ENCODE results near the gene TNFRSF11A. TPM values are rescaled to one million over a fixed set of nuclear protein-coding genes. Genes with fewer than 3 reads are reported as not detected.

The TNFRSF11A gene
- total RNA-seq, 1 donor from 2014 or later, result 1.6 TPM

DNA sequence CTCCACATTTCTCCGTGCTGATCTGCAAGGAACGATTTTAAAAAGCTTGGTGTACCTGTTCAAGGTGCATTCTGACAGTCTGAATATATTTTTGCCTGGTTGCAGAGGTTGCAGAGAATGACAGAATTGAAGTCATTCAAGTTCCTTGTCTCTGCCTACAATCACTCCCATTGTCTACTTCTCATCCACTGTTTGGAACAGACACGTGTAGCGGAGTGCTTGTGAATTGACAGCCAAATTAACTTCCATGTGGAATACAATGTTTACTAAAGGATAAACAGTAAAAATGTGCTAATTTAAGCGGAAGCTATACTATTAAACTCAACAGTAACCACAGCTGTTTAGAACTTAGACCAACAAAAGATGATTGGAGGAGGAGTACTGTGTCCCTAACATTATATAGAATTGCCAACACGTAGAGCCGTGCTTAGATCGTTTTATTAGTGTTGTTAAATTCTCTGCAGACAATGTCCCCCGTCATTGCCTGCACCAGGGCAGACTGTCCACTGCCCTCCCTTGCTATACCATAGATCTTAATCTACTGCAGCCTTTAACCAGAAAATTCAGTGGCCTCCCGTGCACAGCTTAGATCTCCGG is 110.4 kb downstream of the TNFRSF11A start:
- H3K9me3 ChIP-seq (replicated peaks), result no peaks in the 10 kb centered on the region
- intact Hi-C loops (cut with micrococcal nuclease), result no loop called here
- peak overlapping the region; percentile 90 for H3K27ac ChIP-seq (replicated peaks)
- H3K36me3 ChIP-seq, result no peaks in the 10 kb centered on the region
- TF ChIP-seq CTCF (IDR thresholded peaks at IDR 0.05; ENCODE audit: borderline replicate concordance), result no peak
- peaks cover 37% of the 10 kb centered on the region for H3K4me1 ChIP-seq
- no peak for DNase-seq
- no peaks in the 10 kb centered on the region for H3K27me3 ChIP-seq (ENCODE audit: low read depth)
- H3K4me3 ChIP-seq, result no peak overlapping the region

GRCh38 chr18:62436636-62437234 is 111.6 kb downstream of the TNFRSF11A start:
- Histone ChIP-seq H3K4me3 (peak overlapping the region; percentile 16), H3K27ac (replicated peaks) (peak overlapping the region; percentile 90), H3K9me3 (replicated peaks) (no peaks in the 10 kb centered on the region), H3K27me3 (ENCODE audit: low read depth) (no peaks in the 10 kb centered on the region), H3K4me1 (peaks cover 37% of the 10 kb centered on the region), H3K36me3 (no peaks in the 10 kb centered on the region)
- no peak for TF ChIP-seq CTCF (IDR thresholded peaks at IDR 0.05; ENCODE audit: borderline replicate concordance)
- intact Hi-C loops (cut with micrococcal nuclease), result no loop called here
- DNase-seq, result peak; percentile 57

DNA sequence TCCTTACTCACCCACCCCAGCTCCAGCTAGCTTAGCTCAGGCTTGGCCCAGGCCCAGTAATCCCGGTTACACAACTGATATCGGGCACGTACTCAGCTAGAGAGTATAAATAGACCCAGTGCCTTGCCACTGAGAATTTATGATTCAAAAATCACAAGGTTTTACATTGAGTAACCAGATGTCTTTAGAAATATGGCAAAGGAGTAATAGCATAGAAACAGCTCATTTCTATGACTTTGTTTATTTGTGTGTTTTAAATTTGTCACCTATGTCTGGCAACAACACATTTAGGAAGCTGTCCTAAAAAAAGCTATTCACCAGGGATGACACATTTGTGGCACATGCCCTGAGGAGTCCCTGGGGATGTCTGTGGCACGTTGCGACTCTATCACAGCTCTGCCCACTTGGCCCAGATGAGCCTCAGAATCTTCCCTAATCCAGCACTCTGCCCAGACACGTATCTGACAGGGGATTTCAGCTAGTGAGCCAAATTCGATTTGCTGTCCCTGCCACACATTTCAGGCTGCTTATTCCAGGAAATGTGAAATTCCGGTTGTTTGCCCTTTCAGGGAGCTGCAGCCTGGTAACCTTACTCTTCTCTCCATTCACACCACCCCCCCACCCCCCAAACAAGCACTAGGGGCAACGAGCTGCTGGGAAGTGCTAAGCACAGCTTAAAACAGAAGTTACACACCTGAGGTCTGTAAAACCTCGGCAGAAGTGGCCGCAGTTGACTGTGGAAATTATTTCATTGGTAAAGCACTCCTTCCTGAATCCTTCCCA is 112.3 kb downstream of the TNFRSF11A start:
- TF ChIP-seq CTCF (IDR thresholded peaks at IDR 0.05; ENCODE audit: borderline replicate concordance), result no peak
- Histone ChIP-seq H3K4me3 (peak overlapping the region; percentile 16), H3K36me3 (no peaks in the 10 kb centered on the region), H3K4me1 (peaks cover 37% of the 10 kb centered on the region), H3K9me3 (replicated peaks) (no peaks in the 10 kb centered on the region), H3K27me3 (ENCODE audit: low read depth) (no peaks in the 10 kb centered on the region), H3K27ac (replicated peaks) (peak overlapping the region; percentile 90)
- intact Hi-C loops (cut with micrococcal nuclease), result no loop called here
- DNase-seq, result peak; percentile 89

DNA sequence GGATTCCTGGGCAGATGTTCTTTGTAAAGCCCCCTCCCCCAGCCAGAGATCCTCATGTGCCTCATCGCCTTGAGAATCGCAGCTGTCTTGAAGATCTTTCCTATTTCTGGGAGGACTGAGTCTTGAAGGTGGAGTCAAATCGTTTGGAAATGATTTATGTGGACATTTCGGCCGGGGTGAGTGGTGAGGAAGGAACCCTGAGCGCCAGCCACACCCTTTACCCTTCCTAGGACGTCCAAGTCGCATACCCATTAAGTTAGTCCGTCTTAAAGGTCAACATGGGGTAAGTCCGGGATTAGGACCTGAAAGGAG is 112.9 kb downstream of the TNFRSF11A start:
- no peak for TF ChIP-seq CTCF (IDR thresholded peaks at IDR 0.05; ENCODE audit: borderline replicate concordance)
- Histone ChIP-seq H3K27me3 (ENCODE audit: low read depth) (no peaks in the 10 kb centered on the region), H3K4me1 (peaks cover 37% of the 10 kb centered on the region), H3K27ac (replicated peaks) (peak overlapping the region; percentile 90), H3K36me3 (no peaks in the 10 kb centered on the region), H3K4me3 (peak overlapping the region; percentile 16), H3K9me3 (replicated peaks) (no peaks in the 10 kb centered on the region)
- DNase-seq, result no peak
- intact Hi-C loops (cut with micrococcal nuclease), result no loop called here

DNA sequence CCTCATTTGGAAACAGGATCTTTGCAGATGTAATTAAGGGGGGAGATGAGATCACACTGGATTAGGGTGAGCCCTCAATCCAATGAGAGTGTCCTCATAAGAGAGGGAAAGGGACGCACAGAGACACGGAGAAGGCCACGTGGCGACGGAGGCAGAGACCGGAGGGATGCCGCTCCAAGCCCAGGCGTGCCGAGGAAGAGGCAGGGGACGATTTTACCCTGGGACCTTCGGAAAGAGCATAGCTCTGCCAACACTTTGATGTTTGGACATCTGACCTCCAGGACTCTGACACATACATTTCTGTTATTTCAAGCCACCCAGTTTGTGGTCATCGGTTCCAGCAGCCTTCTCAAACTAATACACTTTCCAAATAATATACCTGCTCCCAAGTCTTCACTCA is 113.3 kb downstream of the TNFRSF11A start:
- no peak for TF ChIP-seq CTCF (IDR thresholded peaks at IDR 0.05; ENCODE audit: borderline replicate concordance)
- intact Hi-C loops (cut with micrococcal nuclease), result no loop called here
- H3K9me3 ChIP-seq (replicated peaks), result no peaks in the 10 kb centered on the region

More for the DNA sequence above, 113.3 kb downstream of the TNFRSF11A start:
- H3K4me1 ChIP-seq, result peaks cover 37% of the 10 kb centered on the region
- no peak for DNase-seq
- H3K27me3 ChIP-seq (ENCODE audit: low read depth), result no peaks in the 10 kb centered on the region
- H3K4me3 ChIP-seq, result no peak overlapping the region
- H3K36me3 ChIP-seq, result no peaks in the 10 kb centered on the region
- peak overlapping the region; percentile 90 for H3K27ac ChIP-seq (replicated peaks)

Measured in left ventricle myocardium inferior (tissue), 1 donor.